Measurements from ENCODE around the gene WDR33.

- no peak for TF ChIP-seq POLR2A (IDR thresholded peaks at IDR 0.05; ENCODE audit: low read depth, low read length)
- TF ChIP-seq POLR2AphosphoS5 (IDR thresholded peaks at IDR 0.05; ENCODE audit: low read depth, low read length): no peak
These were observed 34.0 kb upstream of the WDR33 start for GRCh38 chr2:127844973-127845372.
